Sigmoid colon (tissue), 7 donors: ENCODE data around the gene APAF1. TPM values are rescaled to one million over a fixed set of nuclear protein-coding genes. Genes with fewer than 3 reads are reported as not detected.

ENCODE experiments used
- DNase-seq: peaks from one replicate; pipeline ENCODE4 v3.0.0-alpha.2; 2019
- H3K27ac ChIP-seq, 4 donors: fragments of 200-600 bp; sonication (generic); one replicate each; pipeline ENCODE4 v1.5.1; 2016 to 2019; ENCODE audit warnings: mild to moderate bottlenecking in 1 of 4
- H3K27me3 ChIP-seq, 3 donors: fragments of 200-600 bp; sonication (generic); one replicate each; pipeline ENCODE4 v1.5.1; 2019; ENCODE audit warnings: mild to moderate bottlenecking in 1 of 3
- H3K36me3 ChIP-seq, 4 donors: fragments of 200-600 bp; sonication (generic); one replicate each; pipeline ENCODE4 v1.5.1; 2016 to 2019
- H3K4me1 ChIP-seq, 4 donors: fragments of 200-600 bp; sonication (generic); one replicate each; pipeline ENCODE4 v1.5.1; 2017 to 2019
- H3K4me3 ChIP-seq, 4 donors: fragments of 200-600 bp; sonication (generic); one replicate each; pipeline ENCODE4 v1.5.1; 2017 to 2019; ENCODE audit warnings: mild to moderate bottlenecking in 2 of 4, moderate library complexity in 1 of 4
- H3K9me3 ChIP-seq, 4 donors: fragments of 200-600 bp in 3 of 4; sonication (generic) in 3 of 4; one replicate each; pipeline versions ENCODE4 v1.5.1 to v1.6.1; 2013 to 2019
- CTCF ChIP-seq, 4 experiments: fragments of 450-650 bp in 3 of 4; fragments of 200-600 bp in 1 of 4; IDR thresholded peaks; one replicate each; pipeline ENCODE4 v1.5.1; 2016 to 2019; ENCODE audit warnings: antibody characterized with exemption in 4 of 4, mild to moderate bottlenecking in 3 of 4, moderate library complexity in 2 of 4
- EP300 ChIP-seq, 4 donors: sonication (generic); formaldehyde crosslinking; IDR thresholded peaks; one replicate each; pipeline ENCODE4 v1.6.1; 2017; ENCODE audit warnings: antibody characterized with exemption in 4 of 4
- POLR2A ChIP-seq, 2 donors: fragments of 450-650 bp; IDR thresholded peaks; one replicate each; pipeline ENCODE4 v1.6.1; 2016; ENCODE audit warnings: antibody characterized with exemption in 2 of 2, mild to moderate bottlenecking in 2 of 2, moderate library complexity in 2 of 2
- POLR2AphosphoS5 ChIP-seq, 4 donors: sonication (generic); formaldehyde crosslinking; IDR thresholded peaks; one replicate each; pipeline ENCODE4 v1.6.1; 2017; ENCODE audit warnings: antibody characterized with exemption in 4 of 4
- WGBS, 2 donors: extraction: QIAGEN DNeasy Blood & Tissue Kit; methylation state at CpG; one replicate each; pipeline ENCODE4 v1.1.7; 2013; 5-methylcytosine and 5-hydroxymethylcytosine counted together
- intact Hi-C: fragments of 100-400 bp; cut with DNase I; formaldehyde crosslinking; loops from one replicate; pipeline ENCODE4 v1.15.1; 2023
- polyA plus RNA-seq, 3 donors: library from polyadenylated mRNA; stranded (reverse); fragments of 200-250 nt; gene quantifications; one replicate each; pipeline ENCODE4 v1.2.3, GENCODE V29; 2013
- small RNA-seq, 3 donors: library from RNA; depleted of rRNA; stranded (forward); fragments of <200 nt; gene quantifications; one replicate each; pipeline ENCODE3, GENCODE V24; 2016
- total RNA-seq, 4 donors: library from RNA; depleted of rRNA; stranded (reverse); fragments of >200 nt; gene quantifications; one replicate each; pipeline ENCODE4 v1.1.0, GENCODE V29; 2016
- donor health status: healthy with polysubstance abuse.
- donor health status: Bipolar disorder and iron deficiency.
- donor health status: healthy.

Gene APAF1
- total and polyA plus RNA-seq, 7 donors = 6.2 to 20.1 (median 14.6) TPM

DNA sequence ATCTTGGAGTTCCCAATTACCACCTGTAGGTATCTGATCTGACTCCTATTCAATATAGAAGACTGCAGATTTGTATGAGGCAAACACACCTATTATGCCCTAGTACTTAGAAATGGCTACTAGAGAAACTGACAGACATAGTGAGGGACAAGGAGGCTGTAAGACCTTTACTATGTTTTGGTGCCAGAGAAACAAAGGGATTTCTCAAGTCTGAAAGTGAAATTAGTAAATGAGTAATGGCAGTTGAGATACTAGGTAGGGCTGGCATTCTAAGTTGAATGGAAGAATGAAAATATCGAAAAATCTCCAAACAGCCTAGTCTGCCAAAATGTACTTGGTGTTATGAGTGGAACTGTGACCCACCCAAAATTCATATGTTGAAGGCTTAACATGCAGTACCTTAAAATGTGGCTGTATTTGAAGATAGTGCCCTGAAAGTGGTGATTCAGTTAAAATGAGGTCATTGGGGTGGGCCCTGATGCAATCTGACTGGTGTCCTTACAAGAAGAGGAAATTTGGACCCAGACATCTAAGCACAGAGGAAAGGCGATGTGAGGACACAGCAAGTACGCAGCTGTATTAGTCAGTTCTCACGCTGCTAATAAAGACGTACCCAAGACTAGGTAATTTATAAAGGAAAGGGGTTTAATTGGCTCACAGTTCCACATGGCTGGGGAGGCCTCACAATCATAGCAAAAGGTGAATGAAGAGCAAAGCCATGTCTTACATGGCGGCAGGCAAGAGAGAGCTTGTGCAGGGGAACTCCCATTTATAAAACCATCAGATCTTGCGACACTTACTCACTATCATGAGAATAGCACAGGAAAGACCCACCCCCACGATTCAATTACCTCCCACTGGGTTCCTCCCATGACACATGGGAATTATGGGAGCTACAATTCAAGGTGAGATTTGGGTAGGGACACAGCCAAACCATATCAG, 127.0 kb downstream of the APAF1 start:
- no peak overlapping the region for H3K4me3 ChIP-seq
- no peaks in the 10 kb centered on the region for H3K9me3 ChIP-seq
- no peak overlapping the region for H3K27ac ChIP-seq
- TF ChIP-seq POLR2AphosphoS5 (IDR thresholded peaks at IDR 0.05) = no peak
- no peak for TF ChIP-seq EP300 (IDR thresholded peaks at IDR 0.05)
- no peak for TF ChIP-seq CTCF (IDR thresholded peaks at IDR 0.05)
- no peak for TF ChIP-seq POLR2A (IDR thresholded peaks at IDR 0.05)
- intact Hi-C loops = no loop called here
- H3K4me1 ChIP-seq = no peaks in the 10 kb centered on the region
- H3K36me3 ChIP-seq = peaks cover 0 to 7% (median 0%) of the 10 kb centered on the region in 4 donors
- H3K27me3 ChIP-seq = no peaks in the 10 kb centered on the region
- no peak for DNase-seq
- 87 to 90% methylated on average over 8 of the region's 8 CpGs for WGBS, 2 donors

DNA sequence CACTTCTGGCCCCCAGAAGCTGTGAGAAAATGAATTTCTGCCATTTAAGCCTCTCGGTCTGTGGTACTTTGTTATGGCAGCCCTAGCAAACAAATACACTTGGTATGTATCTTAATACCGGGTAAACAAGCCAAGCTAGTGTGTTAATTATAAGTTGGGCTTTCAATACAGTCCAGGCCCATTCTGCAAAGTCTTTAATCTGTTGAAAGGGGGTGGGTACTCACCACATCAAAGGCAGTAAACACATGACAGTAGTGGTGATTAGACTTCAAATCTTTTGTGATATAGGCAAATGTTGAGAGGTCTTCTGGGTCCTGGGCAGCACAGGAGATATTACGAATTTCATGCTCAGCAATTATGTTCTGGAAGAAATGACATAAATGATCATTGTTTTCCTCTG, 127.7 kb downstream of the APAF1 start:
- no peaks in the 10 kb centered on the region for H3K9me3 ChIP-seq
- TF ChIP-seq EP300 (IDR thresholded peaks at IDR 0.05) = no peak
- TF ChIP-seq POLR2AphosphoS5 (IDR thresholded peaks at IDR 0.05) = no peak
- no peak for TF ChIP-seq POLR2A (IDR thresholded peaks at IDR 0.05)
- no peak for TF ChIP-seq CTCF (IDR thresholded peaks at IDR 0.05)
- DNase-seq = no peak
- H3K4me3 ChIP-seq = no peak overlapping the region
- peaks cover 0 to 7% (median 0%) of the 10 kb centered on the region in 4 donors for H3K36me3 ChIP-seq
- intact Hi-C loops = no loop called here
- no peaks in the 10 kb centered on the region for H3K4me1 ChIP-seq
- 85 to 86% methylated on average over 3 of the region's 3 CpGs for WGBS, 2 donors
- H3K27ac ChIP-seq = no peak overlapping the region
- H3K27me3 ChIP-seq = no peaks in the 10 kb centered on the region

DNA sequence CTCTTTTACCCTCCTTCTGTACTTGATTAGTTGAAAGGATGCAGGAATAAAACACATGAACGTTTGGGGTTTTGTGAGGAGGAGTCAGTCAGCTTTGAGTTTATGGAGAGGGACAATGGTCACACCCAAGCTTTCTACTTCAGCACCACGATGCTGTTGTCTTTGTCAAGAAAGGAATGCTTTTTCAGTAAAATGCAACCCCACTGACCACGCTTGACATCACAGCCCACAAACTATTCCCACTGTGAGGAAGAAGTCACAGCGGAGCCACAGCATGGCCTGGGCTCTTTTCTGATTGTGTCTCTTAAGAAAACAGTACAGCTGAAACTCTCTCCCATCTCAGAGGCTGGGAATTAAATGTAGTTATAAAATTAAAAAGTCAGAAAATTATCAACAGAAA, 135.2 kb downstream of the APAF1 start:
- no peak overlapping the region for H3K27ac ChIP-seq
- H3K9me3 ChIP-seq = no peaks in the 10 kb centered on the region
- no peak for DNase-seq
- 41 to 61% methylated on average over 4 of the region's 4 CpGs for WGBS, 2 donors
- H3K4me3 ChIP-seq = no peak overlapping the region
- no peaks in the 10 kb centered on the region for H3K4me1 ChIP-seq
- intact Hi-C loops = no loop called here
- no peaks in the 10 kb centered on the region for H3K36me3 ChIP-seq
- TF ChIP-seq CTCF (IDR thresholded peaks at IDR 0.05) = no peak
- no peak for TF ChIP-seq EP300 (IDR thresholded peaks at IDR 0.05)
- no peaks in the 10 kb centered on the region for H3K27me3 ChIP-seq

- no peak for TF ChIP-seq POLR2AphosphoS5 (IDR thresholded peaks at IDR 0.05)
- no peak for TF ChIP-seq CTCF (IDR thresholded peaks at IDR 0.05)
- no peak for TF ChIP-seq POLR2A (IDR thresholded peaks at IDR 0.05)
- TF ChIP-seq EP300 (IDR thresholded peaks at IDR 0.05) = no peak
- DNase-seq = no peak
- intact Hi-C loops = no loop called here
- H3K27me3 ChIP-seq = no peaks in the 10 kb centered on the region
- WGBS, 2 donors = 88 to 90% methylated on average over 2 of the region's 2 CpGs
- H3K36me3 ChIP-seq = no peaks in the 10 kb centered on the region
- H3K27ac ChIP-seq = no peak overlapping the region
- H3K9me3 ChIP-seq = no peaks in the 10 kb centered on the region
- H3K4me3 ChIP-seq = no peak overlapping the region
- no peaks in the 10 kb centered on the region for H3K4me1 ChIP-seq
Observed at GRCh38 chr12:98783420-98783819, 138.3 kb downstream of the APAF1 start.

Small RNA genes lying within 50 kb of the gene (small RNA-seq; reads per million reads assigned to genes)
- gene SNORA53 = 2.8 to 12.0 (median 6.6) reads per million in 3 donors

Other genes with a start within 250 kb of the APAF1 start
- gene TMPO, start 129.7 kb upstream of the APAF1 start, total RNA-seq = 10 to 100 TPM; 35.4 to 56.5 (median 48.5) TPM
- 10 to 100 TPM; 22.8 to 51.6 (median 25.7) TPM for gene TMPO, start 129.7 kb upstream of the APAF1 start, polyA plus RNA-seq
- gene SLC25A3, start 51.6 kb upstream of the APAF1 start, total RNA-seq = 100 to 1,000 TPM; 525 to 641 (median 599) TPM
- 100 to 1,000 TPM; 551 to 872 (median 668) TPM for gene SLC25A3, start 51.6 kb upstream of the APAF1 start, polyA plus RNA-seq
- gene IKBIP, start 502 bp upstream of the APAF1 start, total RNA-seq = 10 to 100 TPM in 2 of 4 donors, 1 to 10 TPM in 2; 6.8 to 15.2 (median 10.8) TPM
- gene IKBIP, start 502 bp upstream of the APAF1 start, polyA plus RNA-seq = 1 to 10 TPM; 4.8 to 7.2 (median 6.0) TPM